MCF 10A (cell line): ENCODE results near the gene RHOT1. TPM values are rescaled to one million over a fixed set of nuclear protein-coding genes. Genes with fewer than 3 reads are reported as not detected.
"Not testable (repeated sequence)": the region's sequence is repeated elsewhere in the genome, so short reads cannot be mapped to it uniquely, and the experiment has no call there.

ENCODE experiments used
- BruUV-seq: library from RNA; stranded (reverse); fragments of 400-500 nt; replicated peaks from 2 replicates; lab custom pipeline; 2021; lab: Mats Ljungman, UMichigan
- CTCF ChIA-PET: fragments of 300-600 bp; sonication (Branson Sonifier 250); formaldehyde crosslinking; extraction: SDS; loops from one replicate; lab custom pipeline; 2021; ENCODE audit warnings: antibody characterized with exemption, inconsistent platforms; lab: Yijun Ruan, JAX
- POLR2A ChIA-PET: fragments of 300-600, 350-650 bp; sonication (Branson Sonifier 250); formaldehyde crosslinking; extraction: SDS; loops from one replicate; lab custom pipeline; 2020; ENCODE audit warnings: antibody characterized with exemption, inconsistent platforms; lab: Yijun Ruan, JAX
- DNase-seq: peaks from one replicate; pipeline ENCODE4 v3.0.0-alpha.2; 2018; ENCODE audit not compliant: unreplicated experiment
- H3K27ac Mint-ChIP-seq: one replicate; pipeline ENCODE4 v1.8.0; 2022; ENCODE audit warnings: mild to moderate bottlenecking, low read depth, mixed read lengths; ENCODE audit not compliant: unreplicated experiment
- H3K27me3 Mint-ChIP-seq: one replicate; pipeline ENCODE4 v1.8.0; 2022; ENCODE audit warnings: mixed read lengths; ENCODE audit not compliant: insufficient read depth, unreplicated experiment
- H3K36me3 Mint-ChIP-seq: one replicate; pipeline ENCODE4 v1.8.0; 2022; ENCODE audit warnings: mild to moderate bottlenecking, moderate library complexity, mixed read lengths; ENCODE audit not compliant: insufficient read depth, unreplicated experiment
- H3K4me1 Mint-ChIP-seq: one replicate; pipeline ENCODE4 v1.8.0; 2022; ENCODE audit warnings: mixed read lengths; ENCODE audit not compliant: insufficient read depth, unreplicated experiment
- H3K4me3 Mint-ChIP-seq: one replicate; pipeline ENCODE4 v1.8.0; 2022; ENCODE audit warnings: mild to moderate bottlenecking, moderate library complexity, mixed read lengths; ENCODE audit not compliant: unreplicated experiment
- H3K9me3 Mint-ChIP-seq: one replicate; pipeline ENCODE4 v1.8.0; 2022; ENCODE audit warnings: mixed read lengths; ENCODE audit not compliant: unreplicated experiment
- intact Hi-C: fragments of 100-400 bp; cut with micrococcal nuclease; formaldehyde crosslinking; loops from 2 replicates; pipeline ENCODE4 v1.14.1; 2022
- total RNA-seq: library from RNA; stranded (reverse); gene quantifications from 2 replicates; pipeline ENCODE4 v1.2.3, GENCODE V29; 2022
- TF ChIP-seq, protein P1 (sequence below): fragments of 200-600 bp; IDR thresholded peaks from one replicate; pipeline ENCODE4 v1.8.0; 2022; ENCODE audit warnings: antibody characterized with exemption, mild to moderate bottlenecking; ENCODE audit not compliant: unreplicated experiment

RHOT1 gene
- total RNA-seq, 1 experiment from 2014 or later: 19.8 TPM

DNA sequence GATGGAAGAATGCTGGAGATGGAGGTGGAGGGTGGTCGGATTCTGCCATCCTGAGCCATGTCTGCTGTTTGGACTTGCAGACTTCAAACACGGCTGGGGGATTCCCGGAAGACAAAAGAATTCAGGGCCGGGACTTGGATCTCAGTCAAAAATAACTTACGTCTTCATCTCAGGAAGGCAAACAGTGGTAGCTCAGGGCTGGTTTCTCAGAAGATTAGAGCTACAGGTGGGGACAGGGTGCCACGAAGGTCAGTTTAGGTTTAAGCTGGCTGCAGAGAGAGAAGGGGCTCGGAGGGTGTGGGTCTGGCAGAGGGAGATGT lies 119.1 kb downstream of the RHOT1 start:
- DNase-seq: peak; percentile 25
- Mint-ChIP-seq H3K9me3 (no peaks in the 10 kb centered on the region), H3K4me3 (no peak overlapping the region), H3K27me3 (peaks cover 48% of the 10 kb centered on the region), H3K36me3 (no peaks in the 10 kb centered on the region), H3K27ac (no peak overlapping the region), H3K4me1 (peaks cover 22% of the 10 kb centered on the region)
- POLR2A ChIA-PET: interaction anchor here (0.7 kb wide), 1 partner anchor 183 kb away, joined by 3 read pairs; the partner anchor contains the start of gene PSMD11
- BruUV-seq: no TSS peak
- TF ChIP-seq, protein P1, sequence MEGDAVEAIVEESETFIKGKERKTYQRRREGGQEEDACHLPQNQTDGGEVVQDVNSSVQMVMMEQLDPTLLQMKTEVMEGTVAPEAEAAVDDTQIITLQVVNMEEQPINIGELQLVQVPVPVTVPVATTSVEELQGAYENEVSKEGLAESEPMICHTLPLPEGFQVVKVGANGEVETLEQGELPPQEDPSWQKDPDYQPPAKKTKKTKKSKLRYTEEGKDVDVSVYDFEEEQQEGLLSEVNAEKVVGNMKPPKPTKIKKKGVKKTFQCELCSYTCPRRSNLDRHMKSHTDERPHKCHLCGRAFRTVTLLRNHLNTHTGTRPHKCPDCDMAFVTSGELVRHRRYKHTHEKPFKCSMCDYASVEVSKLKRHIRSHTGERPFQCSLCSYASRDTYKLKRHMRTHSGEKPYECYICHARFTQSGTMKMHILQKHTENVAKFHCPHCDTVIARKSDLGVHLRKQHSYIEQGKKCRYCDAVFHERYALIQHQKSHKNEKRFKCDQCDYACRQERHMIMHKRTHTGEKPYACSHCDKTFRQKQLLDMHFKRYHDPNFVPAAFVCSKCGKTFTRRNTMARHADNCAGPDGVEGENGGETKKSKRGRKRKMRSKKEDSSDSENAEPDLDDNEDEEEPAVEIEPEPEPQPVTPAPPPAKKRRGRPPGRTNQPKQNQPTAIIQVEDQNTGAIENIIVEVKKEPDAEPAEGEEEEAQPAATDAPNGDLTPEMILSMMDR: no peak
- CTCF ChIA-PET: interaction anchor here (0.7 kb wide), 1 partner anchor 36 kb away, joined by 3 read pairs; no protein-coding TSS in a partner anchor
- intact Hi-C loops: no loop called here

DNA sequence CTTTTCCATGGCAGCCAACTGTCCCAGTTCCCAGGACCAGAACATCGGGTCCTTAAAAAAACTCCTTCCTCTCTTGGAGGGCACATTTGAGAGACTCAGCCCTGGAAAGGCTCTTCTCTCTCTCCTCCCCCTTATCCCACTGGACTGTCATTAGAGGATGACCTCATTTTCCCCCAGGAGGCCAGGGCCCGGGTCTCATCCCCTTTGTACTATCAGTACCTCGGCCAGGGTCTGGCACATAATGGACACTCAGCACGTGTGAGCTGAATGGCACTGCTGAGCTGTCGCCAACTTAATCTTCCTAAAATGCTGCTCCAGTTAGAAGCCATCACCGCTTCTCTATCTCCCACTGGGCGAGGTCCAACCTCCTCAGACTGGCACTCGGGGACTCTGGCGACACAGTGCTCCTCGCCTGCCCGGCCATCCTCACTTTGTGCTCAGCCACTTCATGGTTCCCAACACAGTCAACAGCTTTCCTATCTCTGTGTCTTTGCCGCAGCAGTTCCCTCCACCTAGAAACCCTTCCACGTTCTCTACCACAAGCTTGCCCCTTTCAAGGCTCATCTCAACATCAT lies 119.7 kb downstream of the RHOT1 start:
- TF ChIP-seq, protein P1: no peak
- peaks cover 54% of the 10 kb centered on the region for H3K27me3 Mint-ChIP-seq
- H3K36me3 Mint-ChIP-seq: no peaks in the 10 kb centered on the region
- no peak for DNase-seq
- no peak overlapping the region for H3K4me3 Mint-ChIP-seq
- no TSS peak for BruUV-seq
- H3K27ac Mint-ChIP-seq: no peak overlapping the region
- CTCF ChIA-PET: no interaction called here
- POLR2A ChIA-PET: no interaction called here
- no peaks in the 10 kb centered on the region for H3K9me3 Mint-ChIP-seq
- peaks cover 22% of the 10 kb centered on the region for H3K4me1 Mint-ChIP-seq
- intact Hi-C loops: no loop called here

DNA sequence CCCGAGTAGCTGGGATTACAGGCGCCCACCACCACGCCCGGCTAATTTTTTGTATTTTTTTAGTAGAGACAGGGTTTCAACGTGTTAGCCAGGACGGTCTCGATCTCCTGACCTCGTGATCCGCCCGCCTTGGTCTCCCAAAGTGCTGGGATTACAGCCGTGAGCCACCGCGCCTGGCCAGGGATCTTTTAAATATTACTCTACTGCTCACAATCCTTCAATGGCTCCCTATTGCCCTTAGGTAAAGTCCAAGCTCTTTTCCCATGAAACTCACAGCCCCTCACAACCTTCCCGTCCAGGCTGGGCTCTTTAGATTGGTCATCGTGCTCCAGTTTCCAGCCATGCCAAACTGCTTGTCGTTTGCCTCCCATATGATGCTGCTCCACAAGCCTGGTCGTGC lies 121.2 kb downstream of the RHOT1 start:
- H3K36me3 Mint-ChIP-seq, H3K9me3 Mint-ChIP-seq, H3K4me3 Mint-ChIP-seq, intact Hi-C loops, DNase-seq, H3K27ac Mint-ChIP-seq, BruUV-seq: not testable (repeated sequence)
- ChIA-PET POLR2A (interaction anchor here (0.5 kb wide), 1 partner anchor 130 kb away, joined by 4 read pairs; no protein-coding TSS in a partner anchor), CTCF (interaction anchor here (0.9 kb wide), 2 partner anchors 9 to 37 kb away, joined by 3 to 8 read pairs; no protein-coding TSS in a partner anchor)
- Mint-ChIP-seq H3K27me3 (peaks cover 69% of the 10 kb centered on the region), H3K4me1 (peaks cover 27% of the 10 kb centered on the region)

DNA sequence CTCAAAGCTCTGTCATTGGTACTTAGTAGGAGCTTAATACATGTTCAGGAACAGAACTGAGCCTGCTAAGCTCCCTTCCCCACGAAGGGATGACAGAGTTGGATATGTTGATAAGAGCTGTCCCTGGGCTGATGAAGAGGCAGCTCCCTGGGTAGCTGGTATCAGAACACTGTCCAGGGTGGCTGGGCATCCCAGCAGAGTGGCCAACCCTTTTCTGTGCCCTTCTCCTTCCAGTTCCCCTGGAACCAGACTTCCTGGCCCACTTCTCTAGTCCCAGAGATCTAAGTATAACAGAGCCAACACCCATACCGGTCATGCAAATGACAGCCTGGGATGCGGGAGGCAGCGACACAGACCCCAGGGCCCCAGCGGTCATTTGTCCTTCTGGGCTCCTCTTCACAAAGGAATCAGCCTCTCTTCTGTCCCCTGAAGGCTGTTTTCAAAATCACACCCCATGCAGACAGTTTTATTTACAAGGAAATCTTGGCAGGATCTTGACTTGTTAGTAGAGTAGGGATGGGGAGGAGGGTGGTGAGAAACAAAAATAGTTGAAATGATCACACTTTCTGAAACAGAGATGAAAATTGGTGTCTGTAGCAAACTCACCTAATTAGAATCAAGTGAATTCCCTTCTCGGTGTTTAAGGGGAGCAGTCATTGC lies 122.0 kb downstream of the RHOT1 start:
- peaks cover 76% of the 10 kb centered on the region for H3K27me3 Mint-ChIP-seq
- intact Hi-C loops: no loop called here
- CTCF ChIA-PET: interaction anchor here (0.9 kb wide), 1 partner anchor 38 kb away, joined by 8 read pairs; no protein-coding TSS in a partner anchor
- H3K4me3 Mint-ChIP-seq: peak overlapping the region; percentile 51
- H3K27ac Mint-ChIP-seq: no peak overlapping the region
- DNase-seq: no peak
- no peaks in the 10 kb centered on the region for H3K36me3 Mint-ChIP-seq
- peaks cover 27% of the 10 kb centered on the region for H3K4me1 Mint-ChIP-seq
- POLR2A ChIA-PET: interaction anchor here (0.5 kb wide), 1 partner anchor 129 kb away, joined by 4 read pairs; no protein-coding TSS in a partner anchor
- TF ChIP-seq, protein P1: no peak
- no peaks in the 10 kb centered on the region for H3K9me3 Mint-ChIP-seq
- no TSS peak for BruUV-seq
